GM19328 (cell line): ENCODE measurements around the gene SARNP.
"Not testable (repeated sequence)": the region's sequence is repeated elsewhere in the genome, so short reads cannot be mapped to it uniquely, and the experiment has no call there.

Experiments
- ATAC-seq: cut with Tn5 transposase; IDR thresholded peaks from one replicate; pipeline ENCODE4 v1.9.1; 2021; ENCODE audit warnings: mild to moderate bottlenecking, moderate library complexity; ENCODE audit not compliant: unreplicated experiment

Gene SARNP

DNA sequence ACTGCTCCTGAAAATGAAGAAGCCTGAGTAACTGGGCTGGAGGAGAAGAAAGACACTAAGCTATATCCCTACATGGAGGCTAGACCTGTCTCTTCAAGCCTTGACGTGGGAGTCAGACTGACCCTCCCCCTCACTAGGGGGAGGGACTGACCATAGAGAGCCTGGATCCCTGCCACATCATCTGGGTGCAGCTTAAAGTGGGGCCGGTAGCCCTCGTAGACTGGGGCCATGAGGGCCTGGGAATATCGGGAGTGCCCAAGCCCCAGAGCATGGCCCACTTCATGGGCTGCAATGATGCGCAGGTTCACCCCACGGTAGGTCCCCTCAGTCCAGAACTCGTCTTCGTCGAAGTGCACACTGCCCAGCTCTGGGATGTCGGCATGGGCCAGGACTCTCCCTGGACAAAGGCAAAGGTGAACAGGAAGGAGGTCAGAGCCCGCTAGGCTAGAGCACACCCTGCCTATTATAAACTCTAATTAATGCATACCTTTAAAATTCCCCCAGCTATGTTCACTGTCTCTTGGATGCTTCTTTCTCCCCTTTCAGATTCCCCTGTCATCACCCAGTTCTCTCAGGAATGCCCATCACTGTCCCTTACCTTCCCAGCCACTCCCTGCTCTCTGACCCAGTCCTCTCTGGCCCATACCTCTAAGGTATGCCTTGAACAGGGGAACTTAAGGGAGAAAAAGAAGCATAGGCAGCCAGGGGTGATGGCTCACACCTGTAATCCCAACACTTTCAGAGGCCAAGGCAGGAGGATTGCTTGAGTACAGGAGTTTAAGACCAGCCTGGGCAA, 22.0 kb upstream of the SARNP start:
- ATAC-seq: no peak

DNA sequence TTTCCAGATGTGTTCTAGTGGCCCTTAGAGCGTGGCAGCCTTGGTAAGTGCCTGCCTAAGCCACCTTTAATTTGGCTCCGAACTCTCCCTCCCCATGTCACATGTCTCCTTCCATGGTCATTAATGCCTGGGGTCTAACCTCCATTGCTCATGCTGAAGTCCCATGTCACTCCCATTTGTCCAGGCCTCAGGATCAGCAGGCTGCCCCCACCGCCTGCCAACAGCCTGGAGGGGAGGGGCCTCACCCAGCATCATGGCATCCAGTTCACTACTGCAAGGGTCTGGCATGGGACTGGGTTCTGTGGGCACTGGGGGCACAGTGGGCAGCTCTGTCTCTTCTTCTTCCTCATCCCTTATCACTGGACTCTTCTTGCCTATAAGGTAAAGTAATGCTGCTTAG, 20.8 kb upstream of the SARNP start:
- ATAC-seq: no peak

DNA sequence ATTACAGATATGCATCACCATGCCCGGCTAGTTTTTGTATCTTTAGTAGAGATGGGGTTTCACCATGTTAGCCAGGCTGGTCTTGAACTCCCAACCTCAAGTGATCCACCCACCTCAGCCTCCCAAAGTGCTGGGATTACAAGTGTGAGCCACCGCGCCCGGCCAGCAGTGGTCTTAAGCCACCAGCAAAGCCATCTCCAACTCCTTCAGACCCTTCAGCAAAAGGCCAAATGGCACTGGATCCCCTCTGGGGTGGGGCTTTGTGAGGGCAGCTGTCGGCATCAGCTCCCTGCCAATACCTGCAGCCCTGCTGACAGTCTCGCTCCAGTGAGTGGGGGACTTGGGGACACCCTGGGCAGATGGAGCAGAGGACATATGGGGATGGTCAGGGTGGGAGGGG, 16.9 kb upstream of the SARNP start:
- not testable (repeated sequence) for ATAC-seq

DNA sequence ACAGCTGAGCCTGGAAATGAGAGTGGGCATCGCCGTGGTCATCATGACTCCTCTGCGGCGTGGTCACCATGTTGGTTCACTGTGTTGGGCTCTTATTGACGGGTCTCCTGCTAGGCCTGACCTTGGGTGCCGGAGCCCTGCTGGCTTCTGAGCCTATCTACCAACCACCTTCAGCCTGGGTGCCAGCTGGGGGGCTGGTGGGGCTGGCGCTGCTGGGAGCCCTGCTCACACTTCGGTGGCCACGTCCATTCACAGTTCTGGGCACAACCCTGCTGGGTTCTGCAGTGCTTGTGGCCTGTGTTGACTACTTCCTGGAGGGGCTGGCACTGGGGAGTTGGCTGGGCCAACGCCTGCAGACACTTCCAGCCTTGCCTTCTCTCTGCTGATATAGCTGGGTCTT, 15.5 kb upstream of the SARNP start:
- no peak for ATAC-seq

DNA sequence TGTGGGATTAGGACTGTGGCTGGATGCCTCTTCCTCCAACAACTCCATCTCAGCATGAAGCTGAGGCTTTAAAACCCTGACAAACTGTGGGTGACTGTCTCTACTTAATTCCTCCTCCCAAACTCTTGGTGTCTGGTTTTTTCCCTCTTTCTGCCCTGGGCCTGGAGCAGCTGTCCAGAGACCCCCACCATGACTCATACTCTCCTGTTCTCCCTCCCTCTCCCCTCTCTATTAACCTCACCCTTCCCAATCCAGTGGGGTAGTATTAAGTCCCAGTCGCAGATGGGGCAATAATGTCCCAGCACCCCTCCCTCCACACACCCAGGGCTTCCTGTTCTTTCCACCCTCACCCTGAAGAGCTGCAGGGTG, 13.9 kb upstream of the SARNP start:
- ATAC-seq: no peak

DNA sequence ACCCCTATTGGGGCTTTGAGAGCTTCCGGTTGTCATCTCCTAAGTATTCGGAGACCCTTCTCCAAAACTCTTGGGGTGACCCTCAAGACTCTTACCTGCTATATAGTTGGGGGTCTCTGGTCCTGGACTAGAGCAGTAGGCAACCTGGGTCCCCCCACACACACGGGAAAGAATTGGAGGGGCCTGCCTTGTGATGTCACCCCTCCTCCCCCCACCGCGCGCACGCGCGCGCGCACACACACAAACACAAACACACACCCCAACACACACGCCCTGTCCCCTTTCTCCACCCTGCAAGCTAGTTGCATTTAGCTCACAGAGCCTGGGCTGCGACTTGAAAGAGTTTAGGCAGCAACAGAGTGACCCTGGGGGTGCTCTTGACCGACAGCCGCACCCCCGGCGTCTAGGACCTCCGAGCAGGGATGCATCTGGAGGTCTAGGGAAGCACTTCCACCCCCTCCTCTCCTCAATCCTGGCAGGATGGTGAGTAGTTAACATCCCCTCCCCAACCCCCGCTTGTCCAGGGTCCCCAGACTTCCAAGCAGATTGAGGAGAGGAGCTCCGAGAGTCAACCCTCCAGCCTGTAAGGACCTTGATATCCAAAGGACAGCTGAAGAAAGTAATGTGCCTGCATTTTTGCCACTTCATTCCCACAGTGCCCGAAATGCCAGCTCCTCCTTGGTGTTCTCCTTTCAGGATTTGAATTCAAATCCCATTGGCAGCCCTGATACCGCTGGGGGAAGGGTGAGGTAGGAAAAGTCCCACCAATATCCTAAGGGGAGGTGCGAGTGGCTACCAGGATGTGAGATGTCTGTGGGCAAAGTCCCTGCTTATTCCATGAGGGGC, 13.3 kb upstream of the SARNP start:
- no peak for ATAC-seq

DNA sequence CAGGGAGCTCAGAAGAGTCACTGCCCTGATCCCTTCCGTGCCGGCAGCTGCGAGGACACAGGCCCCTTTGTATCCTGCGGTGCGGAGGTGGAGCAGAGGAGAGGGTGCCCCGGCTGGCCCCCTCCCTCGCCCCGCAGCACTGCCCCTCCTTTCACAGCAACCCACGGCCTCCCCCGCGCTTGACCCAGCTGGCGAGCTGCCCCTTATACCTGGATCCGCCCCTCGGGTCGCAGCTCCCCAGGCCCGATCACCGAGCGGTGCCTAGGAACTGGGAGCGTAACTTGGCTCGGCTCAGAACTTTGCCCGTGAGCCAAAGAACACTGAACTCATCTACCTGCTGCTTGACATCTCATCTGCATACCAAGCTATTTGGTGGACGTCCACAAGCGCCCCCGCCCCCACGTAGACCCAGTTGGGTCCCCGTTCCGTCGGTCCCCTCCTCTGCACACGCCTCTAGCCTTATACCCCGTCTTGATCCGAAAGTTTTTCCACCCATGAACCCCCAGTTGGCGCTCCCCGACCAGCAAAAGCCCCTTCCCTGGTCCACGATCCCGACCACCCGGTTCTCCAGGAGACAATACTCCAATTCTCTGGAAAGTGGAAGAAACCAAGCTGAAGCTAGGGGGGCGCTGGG, 12.6 kb upstream of the SARNP start:
- peak; percentile 1 for ATAC-seq

DNA sequence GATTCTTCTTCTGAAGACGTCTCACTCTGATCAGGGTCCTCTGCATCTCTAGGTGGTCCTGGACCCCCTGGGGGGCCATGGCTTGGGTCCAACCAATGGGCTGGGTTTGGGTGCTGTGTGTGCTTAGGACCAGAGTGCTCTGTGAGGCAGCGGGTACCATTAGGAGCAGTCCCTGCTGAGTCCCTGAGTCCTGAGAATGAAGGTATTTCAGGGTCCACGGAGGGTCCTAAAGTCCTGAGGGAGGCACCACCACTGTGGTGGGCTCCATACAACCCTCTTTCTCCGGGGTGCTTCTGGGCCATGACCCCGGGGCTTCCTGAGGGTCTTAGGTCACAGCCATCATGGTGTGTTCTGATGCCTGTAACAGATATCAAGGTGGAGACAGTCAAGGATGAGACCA, 10.8 kb upstream of the SARNP start:
- ATAC-seq: no peak

DNA sequence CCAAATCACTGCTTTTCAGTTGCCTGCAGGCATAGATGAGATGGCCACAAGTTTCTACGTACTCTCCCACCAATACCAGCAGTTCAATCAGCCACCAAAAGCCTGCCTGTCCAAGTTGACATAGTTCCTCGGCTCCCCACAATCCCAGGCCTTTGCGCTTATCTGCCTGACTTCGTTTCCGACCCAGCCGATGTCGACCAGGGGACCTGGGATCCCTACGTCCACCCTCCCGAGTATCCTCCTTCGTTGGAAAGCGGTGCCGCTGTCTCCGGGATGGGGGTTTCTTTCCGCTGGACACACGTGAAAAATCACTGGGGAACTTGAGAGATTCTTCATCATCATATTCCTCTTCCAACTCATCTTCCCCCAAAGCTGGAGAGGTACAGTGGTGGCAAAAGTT, 10.3 kb upstream of the SARNP start:
- no peak for ATAC-seq

DNA sequence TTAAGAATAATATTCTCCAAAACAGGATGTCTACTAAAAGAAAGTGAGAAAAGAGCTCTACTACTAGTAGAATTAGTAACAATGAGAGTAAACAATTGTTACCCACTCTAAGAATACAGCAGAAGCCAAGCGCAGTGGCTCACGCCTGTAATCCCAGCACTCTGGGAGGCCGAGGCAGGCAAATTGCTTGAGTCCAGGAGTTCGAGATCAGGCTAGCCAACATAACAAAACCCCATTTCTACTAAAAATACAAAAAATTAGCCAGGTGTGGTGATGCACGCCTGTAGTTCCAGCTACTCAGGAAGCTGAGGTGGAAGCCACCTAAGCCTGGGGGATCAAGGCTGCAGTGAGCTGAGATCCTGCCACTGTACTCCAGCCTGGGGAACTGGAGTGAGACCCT, 7.2 kb upstream of the SARNP start:
- no peak for ATAC-seq

DNA sequence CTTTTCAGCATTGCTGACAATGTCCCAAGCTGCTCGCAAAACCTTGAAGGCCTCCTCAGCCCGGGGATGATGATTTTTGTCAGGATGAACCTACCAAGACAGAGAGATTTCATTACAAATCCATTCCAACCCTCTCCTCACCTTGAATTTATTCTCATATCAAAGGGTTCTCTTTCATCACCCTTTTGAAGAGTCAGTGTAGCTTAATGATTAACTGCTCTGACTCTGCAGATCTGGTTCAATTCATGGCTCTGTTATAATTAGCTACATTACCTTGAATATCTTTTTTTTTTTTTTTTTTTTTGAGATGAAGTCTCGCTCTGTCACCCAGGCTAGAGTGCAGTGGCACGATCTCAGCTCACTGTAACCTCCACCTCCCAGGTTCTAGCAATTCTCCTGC, 5.9 kb upstream of the SARNP start:
- ATAC-seq: no peak

DNA sequence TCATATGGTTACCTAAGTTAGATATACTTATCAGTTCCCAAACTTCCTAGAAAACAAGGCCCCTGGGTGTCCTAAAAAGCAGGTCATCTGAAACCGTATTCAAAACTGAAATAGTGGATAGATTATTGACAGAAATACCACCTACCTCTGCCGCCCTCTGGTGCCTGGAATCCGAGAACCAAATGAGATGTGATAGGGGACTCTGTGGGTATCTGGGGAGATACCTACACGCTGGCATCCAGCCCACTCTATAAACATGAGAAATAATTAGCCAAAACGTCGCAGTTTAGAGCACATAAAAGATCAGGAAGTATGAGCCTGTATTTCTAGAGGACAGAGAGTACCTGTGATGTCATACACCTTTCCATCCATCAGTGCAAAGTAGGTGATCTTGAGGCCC, 4.7 kb upstream of the SARNP start:
- no peak for ATAC-seq

DNA sequence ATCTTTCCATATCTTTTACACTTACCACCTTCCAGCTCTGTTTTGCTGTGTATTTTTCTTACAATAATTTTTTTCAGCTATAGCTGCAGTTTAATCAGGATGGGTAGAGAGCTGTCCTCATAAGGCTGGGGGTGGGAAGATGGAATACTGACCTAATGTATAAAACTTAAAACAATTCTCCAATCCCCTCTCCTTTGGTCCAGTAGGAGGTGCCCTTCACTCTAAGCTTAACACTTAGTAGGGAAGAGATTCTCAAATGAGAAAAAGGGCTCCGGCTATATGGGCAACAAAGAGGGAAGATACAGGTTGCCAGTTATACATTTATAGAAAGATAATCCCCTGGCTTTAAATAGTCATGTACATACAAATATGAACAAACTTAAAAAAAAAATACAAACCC, 3.2 kb upstream of the SARNP start:
- no peak for ATAC-seq

DNA sequence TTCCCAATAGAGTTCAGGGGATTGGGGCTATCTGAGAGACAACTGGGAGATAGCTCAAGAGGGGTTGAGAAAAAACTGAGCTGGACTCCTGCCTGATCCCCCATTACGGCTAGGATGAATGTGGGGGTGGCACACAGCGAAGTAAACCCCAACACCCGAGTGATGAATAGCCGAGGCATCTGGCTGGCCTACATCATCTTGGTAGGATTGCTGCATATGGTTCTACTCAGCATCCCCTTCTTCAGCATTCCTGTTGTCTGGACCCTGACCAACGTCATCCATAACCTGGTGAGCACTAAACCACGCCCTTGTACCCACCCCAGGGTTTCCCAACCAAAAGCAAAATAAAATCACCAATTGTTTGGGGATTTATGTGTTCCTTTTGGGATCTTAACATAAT, 1.4 kb upstream of the SARNP start:
- ATAC-seq: no peak

DNA sequence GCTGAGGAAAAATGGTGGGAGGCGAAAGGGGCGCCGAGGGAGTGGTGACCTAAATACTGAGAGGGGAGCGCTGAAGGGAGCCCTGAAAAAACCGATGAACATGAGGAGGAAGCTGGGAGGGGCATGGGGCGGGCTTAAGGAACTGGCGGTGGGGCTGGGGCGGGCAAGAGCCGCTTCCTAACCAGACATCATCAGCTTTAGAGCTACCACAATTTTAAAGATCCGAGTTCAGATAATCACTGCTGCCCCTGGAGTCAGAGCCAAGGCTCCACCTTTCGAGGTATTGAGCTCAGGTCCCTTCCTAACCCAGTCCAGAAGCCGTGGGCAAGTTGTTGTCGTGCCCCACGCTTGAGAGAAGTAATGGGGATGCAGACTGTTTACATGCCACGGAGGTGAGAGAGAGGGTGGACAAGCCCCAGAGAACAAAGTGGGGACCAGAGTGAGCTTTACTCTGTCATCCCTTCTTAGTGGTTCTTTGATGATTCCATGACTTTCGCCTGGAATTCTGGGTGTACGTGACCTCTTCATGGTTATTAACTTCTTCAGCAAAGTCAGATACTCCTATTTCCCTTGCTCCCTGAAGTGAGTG, 710 bp upstream of the SARNP start:
- peak; percentile 30 for ATAC-seq

DNA sequence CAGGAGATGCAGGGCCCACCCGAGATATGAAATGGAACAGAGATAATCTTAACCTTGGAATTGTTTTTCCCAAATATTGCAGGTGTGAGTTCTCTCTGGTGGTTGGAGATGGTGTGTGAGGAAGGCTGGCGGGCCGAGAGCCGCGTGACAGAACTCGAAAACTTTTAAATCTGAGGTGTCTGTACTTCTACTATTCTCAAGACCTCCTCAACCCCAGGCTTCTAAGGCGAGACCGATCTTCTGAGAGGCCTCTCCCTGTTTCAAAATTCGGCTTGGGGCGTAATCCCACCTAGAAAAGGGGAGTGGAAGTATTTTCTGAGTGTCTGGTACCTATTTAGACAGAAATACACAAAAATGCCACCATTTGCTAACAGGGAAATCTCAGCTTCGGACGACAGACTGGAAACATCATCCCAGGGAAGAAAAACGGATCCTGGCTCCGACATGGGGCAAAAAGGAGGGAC, 611 bp downstream of the SARNP start:
- no peak for ATAC-seq

DNA sequence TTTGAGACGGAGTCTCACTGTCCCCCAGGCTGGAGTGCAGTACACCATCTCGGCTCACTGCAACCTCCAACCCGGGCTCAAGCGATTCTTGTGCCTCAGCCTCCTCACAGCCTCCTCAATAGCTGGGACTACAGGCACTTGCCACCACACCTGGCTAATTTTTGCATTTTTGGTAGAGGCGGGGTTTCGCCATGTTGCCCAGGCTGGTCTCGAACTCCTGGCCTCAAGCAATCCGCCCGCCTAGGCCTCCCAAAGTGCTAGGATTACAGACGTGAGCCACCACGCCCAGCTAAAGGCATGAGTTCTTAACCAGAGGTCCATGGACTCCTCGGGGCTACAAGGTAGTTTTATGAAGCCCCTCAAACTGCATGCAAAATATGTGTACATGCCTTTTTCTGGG, 2.1 kb downstream of the SARNP start:
- no peak for ATAC-seq

DNA sequence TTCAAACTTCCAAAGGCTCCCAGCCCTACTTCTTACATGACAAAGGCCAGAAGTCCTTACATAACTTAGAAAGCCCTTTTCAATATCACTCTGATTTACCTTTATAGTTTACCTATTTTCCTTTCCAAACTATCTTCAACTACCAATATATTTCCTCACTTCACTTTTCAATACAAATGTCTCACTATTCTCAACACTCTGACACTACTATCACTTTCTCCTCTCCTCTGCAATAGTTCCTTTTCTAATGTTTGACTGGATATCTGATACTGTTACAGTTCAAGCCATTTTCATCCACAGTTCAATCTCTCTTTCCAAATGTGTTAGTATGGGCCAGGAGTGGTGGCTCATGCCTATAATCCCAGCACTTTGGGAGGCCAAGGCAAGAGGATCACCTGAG, 3.3 kb downstream of the SARNP start:
- ATAC-seq: no peak

DNA sequence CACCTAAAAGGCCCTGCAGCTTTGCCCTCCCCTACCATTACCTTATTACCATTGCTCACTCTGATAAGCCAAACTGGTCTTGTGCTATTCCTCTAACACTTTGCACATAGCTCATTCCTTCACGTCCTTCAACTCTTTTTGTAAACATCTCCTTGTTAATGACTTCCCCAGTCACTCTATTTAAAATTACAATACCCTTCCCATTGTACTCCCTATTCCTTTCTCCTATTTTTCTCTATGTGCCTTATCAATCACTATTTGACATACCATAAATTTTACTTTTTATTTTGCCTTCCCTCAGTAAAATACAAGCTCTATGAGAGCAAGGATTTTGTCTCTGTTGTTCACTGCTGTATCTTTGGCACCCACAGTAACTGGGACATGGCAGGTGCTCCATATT, 5.4 kb downstream of the SARNP start:
- ATAC-seq: no peak

DNA sequence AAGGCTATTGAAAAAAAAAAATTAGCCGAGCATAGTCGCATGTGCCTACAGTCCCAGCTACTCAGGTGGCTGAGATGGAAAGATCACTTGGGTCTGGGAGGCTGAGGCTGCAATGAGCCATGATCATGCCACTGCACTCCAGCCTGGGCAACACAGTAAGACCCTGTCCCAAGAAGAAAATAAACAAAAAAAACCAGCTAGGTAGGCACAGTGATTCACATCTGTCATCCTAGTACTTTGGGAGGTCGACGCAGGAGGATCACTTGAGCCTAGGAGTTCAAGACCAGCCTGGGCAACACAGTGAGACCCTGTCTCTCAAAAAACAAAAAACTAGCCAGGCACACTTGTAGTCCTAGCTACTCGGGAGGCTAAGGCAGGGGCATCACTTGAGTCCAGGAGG, 8.2 kb downstream of the SARNP start:
- no peak for ATAC-seq

DNA sequence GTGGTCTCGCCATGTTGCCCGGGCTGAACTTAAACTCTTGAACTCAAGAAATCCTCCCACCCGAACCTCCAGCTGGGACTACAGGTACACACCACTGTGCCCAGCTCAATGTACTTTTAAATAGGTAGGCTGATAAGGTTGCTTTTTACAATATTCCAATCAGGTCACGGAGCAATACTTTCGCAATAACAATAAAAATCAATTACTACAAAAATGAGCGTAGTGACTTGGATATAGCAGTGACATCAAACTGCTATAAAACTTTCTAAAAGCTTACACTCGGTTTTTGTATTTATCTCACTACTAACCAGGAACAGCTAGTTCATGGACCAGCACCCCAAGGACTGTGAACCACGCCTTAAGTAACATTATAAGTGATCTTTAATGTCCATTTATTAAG, 10.5 kb downstream of the SARNP start:
- no peak for ATAC-seq

DNA sequence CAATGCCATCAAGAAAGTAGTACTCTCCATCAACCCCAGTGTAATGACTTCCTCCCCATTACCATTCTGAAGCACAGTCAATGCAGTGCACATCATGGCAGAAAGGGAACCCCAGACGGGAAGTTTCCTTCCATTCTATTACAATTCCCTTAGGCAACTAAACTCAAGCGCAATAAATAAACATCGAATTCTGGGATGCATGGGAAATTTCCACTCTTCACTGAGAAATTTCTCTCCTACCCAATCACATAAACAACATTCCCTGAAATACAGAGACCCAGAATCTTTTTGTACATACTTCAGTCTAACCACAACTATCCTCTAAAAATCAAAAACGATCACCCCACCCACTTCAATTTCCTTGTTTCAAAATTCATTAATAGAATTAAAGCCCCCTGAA, 20.0 kb downstream of the SARNP start:
- no peak for ATAC-seq
